ENCODE measurements around the gene MDM2. TPM values are rescaled to one million over a fixed set of nuclear protein-coding genes. Genes with fewer than 3 reads are reported as not detected.

The MDM2 gene
- total and polyA plus RNA-seq, 2 of the 13 experiments (the other 11 are each of a cell fraction or from before 2014, with no cell fraction given), result 29.3 to 314 TPM

DNA sequence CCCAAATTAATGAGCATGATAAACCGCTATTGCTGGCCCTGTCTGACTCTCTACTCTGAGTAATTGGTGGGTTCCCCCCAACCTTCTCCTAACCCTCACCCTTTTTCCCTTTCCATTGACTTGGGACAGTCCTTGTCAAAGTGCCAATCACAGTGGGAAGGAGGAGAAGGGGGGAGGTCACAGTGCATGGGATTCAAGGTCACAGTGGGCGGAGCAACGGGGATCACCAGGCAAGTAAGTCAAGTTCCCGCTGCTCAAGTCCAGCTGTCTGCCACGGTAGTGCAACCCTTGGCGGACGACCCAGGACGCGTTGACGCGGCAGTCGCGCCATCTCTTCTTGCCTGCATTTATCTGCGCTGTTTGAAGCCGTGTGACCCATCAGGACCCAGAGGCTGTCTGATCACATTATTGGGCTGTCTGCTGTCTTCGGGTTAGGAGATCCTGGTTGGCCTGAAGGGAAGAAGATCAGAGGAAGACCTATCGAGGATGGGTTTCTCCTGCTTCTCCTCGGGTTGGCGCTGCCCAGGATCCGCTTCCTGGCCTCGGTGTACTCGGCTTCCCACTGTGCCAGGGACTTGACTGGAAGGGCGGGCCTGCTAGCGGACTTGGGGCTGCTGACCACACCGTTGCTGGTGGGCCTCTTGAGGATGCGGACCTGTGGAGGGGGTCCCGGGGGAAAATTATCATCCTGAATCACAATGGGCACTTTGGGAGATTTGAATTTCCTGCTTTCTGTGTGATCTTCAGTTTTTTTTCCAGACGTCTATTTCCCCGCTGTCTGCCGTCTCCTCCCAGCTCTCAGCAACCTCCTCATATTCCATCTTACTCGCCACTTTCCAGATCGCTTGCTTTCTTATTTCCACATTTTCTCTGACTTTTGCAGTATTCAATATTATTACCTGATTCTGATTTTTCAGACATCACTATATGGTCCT, 3.1 kb upstream of the MDM2 start (continued):
- TF ChIP-seq FOXA1 (IDR thresholded peaks at IDR 0.05), result no peak
- TF ChIP-seq FOXA1 (CRISPR knock-in tag; IDR thresholded peaks at IDR 0.05), result peak; percentile 44; the same call in 1 of the 2 replicates
- TF ChIP-seq ATF5 (CRISPR knock-in tag; IDR thresholded peaks at IDR 0.05; ENCODE audit: low read depth), result no peak
- TF ChIP-seq NFKB2 (CRISPR knock-in tag; IDR thresholded peaks at IDR 0.05; ENCODE audit: borderline replicate concordance), result peak; percentile 80
- TF ChIP-seq, protein P1, sequence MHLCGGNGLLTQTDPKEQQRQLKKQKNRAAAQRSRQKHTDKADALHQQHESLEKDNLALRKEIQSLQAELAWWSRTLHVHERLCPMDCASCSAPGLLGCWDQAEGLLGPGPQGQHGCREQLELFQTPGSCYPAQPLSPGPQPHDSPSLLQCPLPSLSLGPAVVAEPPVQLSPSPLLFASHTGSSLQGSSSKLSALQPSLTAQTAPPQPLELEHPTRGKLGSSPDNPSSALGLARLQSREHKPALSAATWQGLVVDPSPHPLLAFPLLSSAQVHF (CRISPR knock-in tag; IDR thresholded peaks at IDR 0.05), result no peak
- peak; percentile 40; the same call in 1 of the 2 replicates for TF ChIP-seq ZNF441 (CRISPR knock-in tag; IDR thresholded peaks at IDR 0.05; ENCODE audit: borderline replicate concordance)
- no peak for TF ChIP-seq GZF1 (CRISPR knock-in tag; IDR thresholded peaks at IDR 0.05)
- 0 out of 2 replicates have a peak, but pooled peaks have one; percentile 83 for TF ChIP-seq CENPBD1 (CRISPR knock-in tag; IDR thresholded peaks at IDR 0.05; ENCODE audit: borderline replicate concordance, low read depth)
- TF ChIP-seq ZNF773 (CRISPR knock-in tag; IDR thresholded peaks at IDR 0.05; ENCODE audit: borderline replicate concordance), result peak; percentile 37; the same call in 1 of the 2 replicates
- 0 out of 2 replicates have a peak, but pooled peaks have one; percentile 20 for TF ChIP-seq ATF6 (CRISPR knock-in tag; conservative IDR thresholded peaks at IDR 0.05)
- TF ChIP-seq ZNF331 (CRISPR knock-in tag; IDR thresholded peaks at IDR 0.05), result peak; percentile 80
- no peak for TF ChIP-seq CBFB (CRISPR knock-in tag; IDR thresholded peaks at IDR 0.05)
- peak; percentile 36 for TF ChIP-seq JARID2 (CRISPR knock-in tag; IDR thresholded peaks at IDR 0.05; ENCODE audit: insufficient replicate concordance)
- no peak for TF ChIP-seq TOPORS (CRISPR knock-in tag; IDR thresholded peaks at IDR 0.05)
- TF ChIP-seq ZNF354B (CRISPR knock-in tag; IDR thresholded peaks at IDR 0.05), result no peak
- TF ChIP-seq, protein P2, sequence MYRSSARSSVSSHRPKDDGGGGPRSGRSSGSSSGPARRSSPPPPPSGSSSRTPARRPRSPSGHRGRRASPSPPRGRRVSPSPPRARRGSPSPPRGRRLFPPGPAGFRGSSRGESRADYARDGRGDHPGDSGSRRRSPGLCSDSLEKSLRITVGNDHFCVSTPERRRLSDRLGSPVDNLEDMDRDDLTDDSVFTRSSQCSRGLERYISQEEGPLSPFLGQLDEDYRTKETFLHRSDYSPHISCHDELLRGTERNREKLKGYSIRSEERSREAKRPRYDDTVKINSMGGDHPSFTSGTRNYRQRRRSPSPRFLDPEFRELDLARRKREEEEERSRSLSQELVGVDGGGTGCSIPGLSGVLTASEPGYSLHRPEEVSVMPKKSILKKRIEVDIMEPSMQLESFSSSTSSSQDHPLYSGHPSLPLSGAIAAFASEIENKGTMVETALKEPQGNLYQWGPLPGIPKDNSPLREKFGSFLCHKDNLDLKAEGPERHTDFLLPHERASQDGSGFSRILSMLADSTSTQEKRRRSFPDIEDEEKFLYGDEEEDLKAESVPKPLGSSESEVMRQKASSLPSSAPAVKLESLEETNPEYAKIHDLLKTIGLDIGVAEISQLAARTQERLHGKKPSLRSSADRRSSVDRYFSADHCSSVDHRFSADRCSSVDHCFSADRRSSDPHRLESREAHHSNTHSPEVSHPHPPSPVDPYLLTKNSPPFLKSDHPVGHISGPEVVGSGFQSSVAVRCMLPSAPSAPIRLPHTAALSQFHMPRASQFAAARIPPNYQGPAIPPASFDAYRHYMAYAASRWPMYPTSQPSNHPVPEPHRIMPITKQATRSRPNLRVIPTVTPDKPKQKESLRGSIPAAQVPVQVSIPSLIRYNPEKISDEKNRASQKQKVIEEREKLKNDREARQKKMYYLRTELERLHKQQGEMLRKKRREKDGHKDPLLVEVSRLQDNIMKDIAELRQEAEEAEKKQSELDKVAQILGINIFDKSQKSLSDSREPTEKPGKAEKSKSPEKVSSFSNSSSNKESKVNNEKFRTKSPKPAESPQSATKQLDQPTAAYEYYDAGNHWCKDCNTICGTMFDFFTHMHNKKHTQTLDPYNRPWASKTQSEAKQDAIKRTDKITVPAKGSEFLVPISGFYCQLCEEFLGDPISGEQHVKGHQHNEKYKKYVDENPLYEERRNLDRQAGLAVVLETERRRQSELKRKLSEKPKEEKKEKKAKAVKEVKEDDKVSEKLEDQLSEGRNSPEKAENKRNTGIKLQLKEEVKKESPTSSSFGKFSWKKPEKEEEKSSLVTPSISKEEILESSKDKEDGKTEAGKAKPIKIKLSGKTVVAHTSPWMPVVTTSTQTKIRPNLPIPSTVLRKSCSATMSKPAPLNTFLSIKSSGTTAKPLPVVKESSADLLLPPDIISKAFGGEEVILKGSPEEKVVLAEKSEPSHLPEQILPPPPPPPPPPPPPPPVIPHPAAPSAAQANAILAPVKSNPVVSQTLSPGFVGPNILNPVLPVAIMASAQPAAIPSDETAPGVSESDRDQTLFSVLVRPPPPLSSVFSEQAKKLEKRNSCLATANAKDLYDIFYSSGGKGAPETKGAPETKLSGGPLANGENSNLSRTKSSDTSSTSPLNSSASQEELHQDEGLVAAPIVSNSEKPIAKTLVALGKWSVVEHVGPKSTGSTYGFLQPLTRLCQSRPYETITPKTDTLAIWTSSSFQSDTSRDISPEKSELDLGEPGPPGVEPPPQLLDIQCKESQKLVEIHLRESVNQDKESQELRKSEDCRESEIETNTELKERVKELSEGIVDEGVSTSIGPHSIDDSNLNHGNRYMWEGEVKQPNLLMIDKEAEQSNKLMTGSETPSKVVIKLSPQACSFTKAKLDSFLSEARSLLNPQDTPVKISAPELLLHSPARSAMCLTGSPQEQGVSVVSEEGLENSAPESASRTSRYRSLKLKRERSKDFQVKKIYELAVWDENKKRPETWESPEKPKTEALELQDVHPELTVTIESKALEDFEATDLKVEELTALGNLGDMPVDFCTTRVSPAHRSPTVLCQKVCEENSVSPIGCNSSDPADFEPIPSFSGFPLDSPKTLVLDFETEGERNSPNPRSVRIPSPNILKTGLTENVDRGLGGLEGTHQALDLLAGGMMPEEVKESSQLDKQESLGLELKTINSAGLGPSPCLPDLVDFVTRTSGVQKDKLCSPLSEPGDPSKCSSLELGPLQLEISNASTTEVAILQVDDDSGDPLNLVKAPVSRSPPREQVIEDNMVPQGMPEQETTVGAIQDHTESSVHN (CRISPR knock-in tag; IDR thresholded peaks at IDR 0.05), result peak; percentile 85; the same call in 1 of the 2 replicates

Measured in HepG2 (cell line).